ENCODE measurements around the gene GCFC2. TPM values are rescaled to one million over a fixed set of nuclear protein-coding genes. Genes with fewer than 3 reads are reported as not detected.

The GCFC2 gene
- total RNA-seq, 2 experiments from 2014 or later, result 15.7 to 17.1 TPM

DNA sequence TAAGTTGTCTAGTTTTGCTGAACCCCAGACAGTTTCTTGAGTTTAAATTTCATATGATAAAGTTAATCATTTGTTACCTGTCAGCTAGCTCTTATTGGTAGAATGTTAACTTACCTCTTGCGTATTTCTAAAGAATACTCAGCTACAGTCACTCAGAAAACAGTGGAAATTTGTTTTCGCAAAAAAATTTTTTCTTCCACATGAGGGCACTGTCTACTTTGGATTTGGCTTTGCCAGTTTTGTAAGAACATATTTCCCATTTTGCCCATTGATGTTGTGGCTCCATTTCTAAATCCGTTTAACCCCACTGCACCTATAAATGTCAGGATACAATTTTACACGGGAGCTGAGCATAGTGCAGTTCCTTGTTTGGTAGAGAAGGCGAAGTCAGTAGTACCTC, 19.1 kb upstream of the GCFC2 start:
- intact Hi-C loops (cut with DNase I, micrococcal nuclease), result no loop called here
- no peak overlapping the region for H3K4me3 Mint-ChIP-seq
- peaks cover 21% of the 10 kb centered on the region for H3K27me3 Mint-ChIP-seq
- Histone ChIP-seq H3K27ac (ENCODE audit: low read depth in 1 of 2, low read length in 2 of 2) (no peak overlapping the region), H3K36me3 (ENCODE audit: insufficient read depth, low read length) (no peaks in the 10 kb centered on the region), H3K27me3 (ENCODE audit: control insufficient read depth in 1 of 2, insufficient read depth in 2 of 2, low read length in 2 of 2) (peaks cover 3% of the 10 kb centered on the region in 2 experiments), H3K4me3 (ENCODE audit: low read length) (no peak overlapping the region), H3K9me3 (ENCODE audit: control insufficient read depth in 1 of 2, insufficient read depth in 1 of 2, low read length in 2 of 2) (peaks cover 0 to 6% of the 10 kb centered on the region in 2 experiments), H3K4me1 (ENCODE audit: insufficient read depth, low read length) (no peaks in the 10 kb centered on the region)
- no peaks in the 10 kb centered on the region for H3K4me1 Mint-ChIP-seq (ENCODE audit: low read depth)
- ATAC-seq (ENCODE audit: poor library complexity) (no peak), DNase-seq (no peak)
- CTCF ChIA-PET, result no interaction called here
- POLR2A ChIA-PET, result no interaction called here
- TF ChIP-seq, protein P1, sequence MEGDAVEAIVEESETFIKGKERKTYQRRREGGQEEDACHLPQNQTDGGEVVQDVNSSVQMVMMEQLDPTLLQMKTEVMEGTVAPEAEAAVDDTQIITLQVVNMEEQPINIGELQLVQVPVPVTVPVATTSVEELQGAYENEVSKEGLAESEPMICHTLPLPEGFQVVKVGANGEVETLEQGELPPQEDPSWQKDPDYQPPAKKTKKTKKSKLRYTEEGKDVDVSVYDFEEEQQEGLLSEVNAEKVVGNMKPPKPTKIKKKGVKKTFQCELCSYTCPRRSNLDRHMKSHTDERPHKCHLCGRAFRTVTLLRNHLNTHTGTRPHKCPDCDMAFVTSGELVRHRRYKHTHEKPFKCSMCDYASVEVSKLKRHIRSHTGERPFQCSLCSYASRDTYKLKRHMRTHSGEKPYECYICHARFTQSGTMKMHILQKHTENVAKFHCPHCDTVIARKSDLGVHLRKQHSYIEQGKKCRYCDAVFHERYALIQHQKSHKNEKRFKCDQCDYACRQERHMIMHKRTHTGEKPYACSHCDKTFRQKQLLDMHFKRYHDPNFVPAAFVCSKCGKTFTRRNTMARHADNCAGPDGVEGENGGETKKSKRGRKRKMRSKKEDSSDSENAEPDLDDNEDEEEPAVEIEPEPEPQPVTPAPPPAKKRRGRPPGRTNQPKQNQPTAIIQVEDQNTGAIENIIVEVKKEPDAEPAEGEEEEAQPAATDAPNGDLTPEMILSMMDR (IDR thresholded peaks at IDR 0.05), result no peak
- no peak overlapping the region for H3K27ac Mint-ChIP-seq
- H3K36me3 Mint-ChIP-seq (ENCODE audit: low read depth), result no peaks in the 10 kb centered on the region
- H3K9me3 Mint-ChIP-seq, result no peaks in the 10 kb centered on the region

DNA sequence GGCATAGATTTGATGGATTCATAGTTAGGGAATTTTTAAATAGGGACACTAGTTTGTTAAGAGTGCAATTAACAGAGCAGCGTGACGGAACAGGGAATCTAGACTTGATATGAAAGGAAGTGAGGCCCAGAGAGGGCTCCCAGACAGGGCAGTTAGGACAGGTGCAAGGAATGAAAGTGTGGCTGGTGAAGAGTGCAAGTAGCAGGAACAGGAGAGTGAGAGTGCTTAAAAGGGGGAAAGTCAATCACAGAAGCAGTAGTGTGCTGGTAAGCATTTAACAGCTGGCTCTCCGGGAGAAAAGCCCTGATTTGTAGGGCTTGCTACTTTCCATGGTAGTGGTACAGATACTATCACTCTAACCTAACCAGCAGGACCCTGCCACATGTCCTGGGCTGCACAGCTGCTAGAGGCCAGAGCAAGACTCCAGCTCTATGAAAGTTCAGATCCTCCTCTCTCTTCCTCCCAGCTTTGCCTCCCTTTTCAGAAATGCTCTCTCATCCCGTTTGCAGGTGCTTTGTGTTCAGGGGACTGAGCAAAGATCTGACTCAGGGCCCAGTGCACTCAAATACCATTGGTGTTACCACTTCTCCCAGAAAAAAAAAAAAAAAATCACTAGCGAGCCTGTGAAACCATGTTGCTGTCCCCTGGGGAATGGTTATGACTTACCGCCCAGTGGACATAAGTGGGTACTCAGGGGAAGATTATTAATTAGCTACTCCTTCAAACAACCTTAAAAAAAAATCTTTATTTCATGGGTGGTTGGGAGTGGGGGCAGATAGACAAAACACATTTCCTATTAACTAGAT, 18.1 kb upstream of the GCFC2 start:
- H3K27ac ChIP-seq (ENCODE audit: low read depth in 1 of 2, low read length in 2 of 2), result no peak overlapping the region
- TF ChIP-seq, protein P1 (IDR thresholded peaks at IDR 0.05), result no peak
- no peak overlapping the region for H3K4me3 Mint-ChIP-seq
- no peaks in the 10 kb centered on the region for H3K36me3 ChIP-seq (ENCODE audit: insufficient read depth, low read length)
- peaks cover 0 to 5% of the 10 kb centered on the region in 2 experiments for H3K9me3 ChIP-seq (ENCODE audit: control insufficient read depth in 1 of 2, insufficient read depth in 1 of 2, low read length in 2 of 2)
- H3K4me3 ChIP-seq (ENCODE audit: low read length), result no peak overlapping the region
- no peaks in the 10 kb centered on the region for H3K9me3 Mint-ChIP-seq
- H3K27me3 Mint-ChIP-seq, result peaks cover 28% of the 10 kb centered on the region
- DNase-seq (no peak), ATAC-seq (ENCODE audit: poor library complexity) (no peak)
- intact Hi-C loops (cut with DNase I, micrococcal nuclease), result no loop called here
- H3K27ac Mint-ChIP-seq, result no peak overlapping the region
- H3K4me1 ChIP-seq (ENCODE audit: insufficient read depth, low read length), result no peaks in the 10 kb centered on the region
- no peaks in the 10 kb centered on the region for H3K4me1 Mint-ChIP-seq (ENCODE audit: low read depth)
- ChIA-PET CTCF (no interaction called here), POLR2A (no interaction called here)
- H3K27me3 ChIP-seq (ENCODE audit: control insufficient read depth in 1 of 2, insufficient read depth in 2 of 2, low read length in 2 of 2), result peaks cover 3% of the 10 kb centered on the region in 2 experiments
- no peaks in the 10 kb centered on the region for H3K36me3 Mint-ChIP-seq (ENCODE audit: low read depth)

DNA sequence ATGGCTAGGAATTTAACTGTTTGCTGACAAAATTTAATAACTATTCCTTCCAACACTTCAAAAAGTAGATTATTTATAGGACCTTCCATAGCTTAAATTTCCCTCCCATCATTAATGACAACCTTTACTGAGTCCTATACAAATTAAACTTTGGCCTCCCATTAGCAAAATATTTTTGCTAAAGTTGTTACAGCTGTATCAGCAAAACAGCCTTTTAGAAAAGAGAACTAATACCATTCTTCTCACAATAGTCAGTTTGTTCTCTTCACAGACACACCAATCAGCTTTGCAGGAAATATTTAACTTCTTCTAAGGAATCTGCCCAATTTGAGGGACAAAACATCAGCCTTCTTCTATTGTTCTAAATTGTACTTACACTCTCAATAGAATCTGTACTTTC, 12.0 kb upstream of the GCFC2 start:
- H3K9me3 ChIP-seq (ENCODE audit: control insufficient read depth in 1 of 2, insufficient read depth in 1 of 2, low read length in 2 of 2), result no peaks in the 10 kb centered on the region
- no peaks in the 10 kb centered on the region for H3K36me3 ChIP-seq (ENCODE audit: insufficient read depth, low read length)
- H3K27ac Mint-ChIP-seq, result no peak overlapping the region
- no peak overlapping the region for H3K4me3 Mint-ChIP-seq
- peaks cover 0 to 3% of the 10 kb centered on the region in 2 experiments for H3K27me3 ChIP-seq (ENCODE audit: control insufficient read depth in 1 of 2, insufficient read depth in 2 of 2, low read length in 2 of 2)
- H3K36me3 Mint-ChIP-seq (ENCODE audit: low read depth), result no peaks in the 10 kb centered on the region
- DNase-seq (no peak), ATAC-seq (ENCODE audit: poor library complexity) (no peak)
- H3K27ac ChIP-seq (ENCODE audit: low read depth in 1 of 2, low read length in 2 of 2), result no peak overlapping the region
- H3K4me1 ChIP-seq (ENCODE audit: insufficient read depth, low read length), result no peaks in the 10 kb centered on the region
- no peaks in the 10 kb centered on the region for H3K9me3 Mint-ChIP-seq
- ChIA-PET CTCF (no interaction called here), POLR2A (interaction anchor here (1.4 kb wide), 1 partner anchor 11 kb away, joined by 3 read pairs; no protein-coding TSS in a partner anchor)
- TF ChIP-seq, protein P1 (IDR thresholded peaks at IDR 0.05), result no peak
- H3K27me3 Mint-ChIP-seq, result peaks cover 45% of the 10 kb centered on the region
- H3K4me1 Mint-ChIP-seq (ENCODE audit: low read depth), result no peaks in the 10 kb centered on the region
- intact Hi-C loops (cut with DNase I, micrococcal nuclease), result no loop called here
- no peak overlapping the region for H3K4me3 ChIP-seq (ENCODE audit: low read length)

Measured in CD4-positive, alpha-beta T cell (primary cell).